Activated CD8-positive, alpha-beta T cell treated with anti-CD3 and anti-CD28 coated beads for 36 hours (primary cell): ENCODE data around the gene NOL4L. TPM values are rescaled to one million over a fixed set of nuclear protein-coding genes. Genes with fewer than 3 reads are reported as not detected.
"Not testable (repeated sequence)": the region's sequence is repeated elsewhere in the genome, so short reads cannot be mapped to it uniquely, and the experiment has no call there.

ENCODE experiments used
- ATAC-seq: fragments of 200-7000 bp; cut with Tn5 transposase; one replicate; pipeline ENCODE4 v1.10.0; 2021; ENCODE audit warnings: mild to moderate bottlenecking, moderate library complexity
- CTCF ChIA-PET: fragments of 350-600 bp; sonication (Branson Sonifier 250); formaldehyde crosslinking; loops from one replicate; lab custom pipeline; 2021; ENCODE audit warnings: antibody characterized with exemption; lab: Charles Lee
- POLR2A ChIA-PET: fragments of 350-600 bp; sonication (Branson Sonifier 250); formaldehyde crosslinking; loops from one replicate; lab custom pipeline; 2021; ENCODE audit warnings: antibody characterized with exemption; lab: Charles Lee
- DNase-seq: peaks from one replicate; pipeline ENCODE4 v3.0.0-alpha.2; 2020
- H3K27ac Mint-ChIP-seq: one replicate; pipeline ENCODE4 v1.8.0; 2021; ENCODE audit warnings: mild to moderate bottlenecking, mixed read lengths
- H3K27me3 Mint-ChIP-seq: one replicate; pipeline ENCODE4 v1.8.0; 2021; ENCODE audit warnings: mixed read lengths
- H3K36me3 Mint-ChIP-seq: one replicate; pipeline ENCODE4 v1.8.0; 2021; ENCODE audit warnings: low read depth, mixed read lengths
- H3K4me1 Mint-ChIP-seq: one replicate; pipeline ENCODE4 v1.8.0; 2021; ENCODE audit warnings: low read depth, mixed read lengths
- H3K4me3 Mint-ChIP-seq: one replicate; pipeline ENCODE4 v1.8.0; 2021; ENCODE audit warnings: mild to moderate bottlenecking, moderate library complexity, mixed read lengths
- H3K9me3 Mint-ChIP-seq: one replicate; pipeline ENCODE4 v1.8.0; 2021; ENCODE audit warnings: mixed read lengths
- CTCF ChIP-seq: fragments of 200-600 bp; IDR thresholded peaks from one replicate; pipeline ENCODE4 v1.8.0; 2022; ENCODE audit warnings: antibody characterized with exemption, mild to moderate bottlenecking
- intact Hi-C: fragments of 100-400 bp; cut with micrococcal nuclease; formaldehyde crosslinking; loops from one replicate; pipeline ENCODE4 v1.10.0; 2022
- total RNA-seq, 2 experiments: library from RNA; stranded (reverse); gene quantifications; one replicate each; pipeline ENCODE4 v1.2.3, GENCODE V29; 2021

Gene NOL4L
- total RNA-seq, 2 experiments from 2014 or later: 23.3 to 23.9 TPM

GRCh38 chr20:32416206-32416605 lies 168.9 kb downstream of the NOL4L start:
- H3K36me3 Mint-ChIP-seq: peaks cover 37% of the 10 kb centered on the region
- CTCF ChIA-PET: interaction anchor here (1.8 kb wide), 1 partner anchor 10 kb away, joined by 5 read pairs; no protein-coding TSS in a partner anchor
- no peak for ATAC-seq
- H3K4me3 Mint-ChIP-seq: no peak overlapping the region
- peaks cover 55% of the 10 kb centered on the region for H3K4me1 Mint-ChIP-seq
- POLR2A ChIA-PET: no interaction called here
- H3K9me3 Mint-ChIP-seq: no peaks in the 10 kb centered on the region
- TF ChIP-seq CTCF: no peak
- no peak for DNase-seq
- H3K27me3 Mint-ChIP-seq: no peaks in the 10 kb centered on the region
- H3K27ac Mint-ChIP-seq: no peak overlapping the region
- intact Hi-C loops: no loop called here

GRCh38 chr20:32415494-32415893 lies 169.6 kb downstream of the NOL4L start:
- peaks cover 37% of the 10 kb centered on the region for H3K36me3 Mint-ChIP-seq
- no peak for TF ChIP-seq CTCF
- no peak overlapping the region for H3K4me3 Mint-ChIP-seq
- H3K4me1 Mint-ChIP-seq: peaks cover 54% of the 10 kb centered on the region
- peak overlapping the region; percentile 73 for H3K27ac Mint-ChIP-seq
- ATAC-seq (no peak), DNase-seq (no peak)
- CTCF ChIA-PET: no interaction called here
- no peaks in the 10 kb centered on the region for H3K27me3 Mint-ChIP-seq
- intact Hi-C loops: no loop called here
- H3K9me3 Mint-ChIP-seq: no peaks in the 10 kb centered on the region
- POLR2A ChIA-PET: no interaction called here

- no peak overlapping the region for H3K4me3 Mint-ChIP-seq
- peak overlapping the region; percentile 36 for H3K27ac Mint-ChIP-seq
- POLR2A ChIA-PET: no interaction called here
- H3K27me3 Mint-ChIP-seq: no peaks in the 10 kb centered on the region
- intact Hi-C loops: no loop called here
- CTCF ChIA-PET: no interaction called here
- ATAC-seq (no peak), DNase-seq (no peak)
- H3K9me3 Mint-ChIP-seq: no peaks in the 10 kb centered on the region
- no peak for TF ChIP-seq CTCF
- H3K36me3 Mint-ChIP-seq: peaks cover 45% of the 10 kb centered on the region
- H3K4me1 Mint-ChIP-seq: peaks cover 61% of the 10 kb centered on the region
Observed at GRCh38 chr20:32411955-32412706, 173.0 kb downstream of the NOL4L start.

GRCh38 chr20:32407131-32407750 lies 177.9 kb downstream of the NOL4L start:
- Mint-ChIP-seq H3K4me1 (peaks cover 47% of the 10 kb centered on the region), H3K27ac (peak overlapping the region; percentile 91), H3K36me3 (peaks cover 34% of the 10 kb centered on the region), H3K4me3 (peak overlapping the region; percentile 54)
- intact Hi-C loops: loop anchor here (5.0 kb wide), 1 partner anchor 45 kb away; no protein-coding TSS in a partner anchor
- not testable (repeated sequence) for H3K27me3 Mint-ChIP-seq, H3K9me3 Mint-ChIP-seq
- ChIA-PET CTCF (interaction anchor here (0.7 to 1.2 kb wide), 2 partner anchors 34 to 50 kb away, joined by 3 read pairs; partner anchors contain the start of gene ASXL1), POLR2A (interaction anchor here (0.6 to 0.9 kb wide), 3 partner anchors 8 to 23 kb away, joined by 3 read pairs; no protein-coding TSS in a partner anchor)
- ATAC-seq: peak; percentile 89
- peak; percentile 82 for DNase-seq

- CTCF ChIA-PET: interaction anchor here (0.7 to 1.2 kb wide), 2 partner anchors 33 to 49 kb away, joined by 3 read pairs; partner anchors contain the start of gene ASXL1
- no peaks in the 10 kb centered on the region for H3K27me3 Mint-ChIP-seq
- ATAC-seq: no peak
Observed at GRCh38 chr20:32406701-32407100, 178.4 kb downstream of the NOL4L start.

More at GRCh38 chr20:32406701-32407100, 178.4 kb downstream of the NOL4L start:
- intact Hi-C loops: loop anchor here (5.0 kb wide), 1 partner anchor 44 kb away; no protein-coding TSS in a partner anchor
- Mint-ChIP-seq H3K9me3 (no peaks in the 10 kb centered on the region), H3K36me3 (peaks cover 32% of the 10 kb centered on the region), H3K4me1 (peaks cover 41% of the 10 kb centered on the region), H3K4me3 (no peak overlapping the region), H3K27ac (peak overlapping the region; percentile 91)
- POLR2A ChIA-PET: interaction anchor here (0.7 to 1.9 kb wide), 3 partner anchors 22 to 61 kb away, joined by 3 to 9 read pairs (median 4); no protein-coding TSS in a partner anchor
- DNase-seq: no peak
- TF ChIP-seq CTCF: no peak
